Neural cell (in vitro differentiated cells): ENCODE results near the gene CYP19A1.

Source experiments
- EZH2 ChIP-seq: fragments of 200-600, 300-800 bp; shearing (Covaris generic), sonication (generic); IDR thresholded peaks from 2 replicates; pipeline ENCODE4 v1.6.1; 2014; ENCODE audit warnings: antibody characterized with exemption, low read length, borderline replicate concordance, mild to moderate bottlenecking; ENCODE audit not compliant: insufficient read depth, poor library complexity, severe bottlenecking
- POLR2AphosphoS5 ChIP-seq: IDR thresholded peaks from 2 replicates; pipeline ENCODE4 v1.6.1; 2012
- RAD21 ChIP-seq: fragments of 450-650 bp; conservative IDR thresholded peaks from 2 replicates; pipeline ENCODE4 v1.6.1; 2014; ENCODE audit warnings: antibody characterized with exemption, mild to moderate bottlenecking, moderate library complexity
- TAF1 ChIP-seq: IDR thresholded peaks from 2 replicates; pipeline ENCODE4 v1.6.1; 2012; ENCODE audit warnings: low read depth
- TF ChIP-seq, protein P1 (sequence below): fragments of 450-650 bp; IDR thresholded peaks from 2 replicates; pipeline ENCODE4 v1.5.1; 2014; ENCODE audit warnings: antibody characterized with exemption, mild to moderate bottlenecking, moderate library complexity; ENCODE audit not compliant: poor library complexity, severe bottlenecking

GRCh38 chr15:51274956-51275355 is 63.4 kb downstream of the CYP19A1 start:
- TF ChIP-seq RAD21, result no peak
- TF ChIP-seq TAF1, result no peak
- TF ChIP-seq, protein P1, sequence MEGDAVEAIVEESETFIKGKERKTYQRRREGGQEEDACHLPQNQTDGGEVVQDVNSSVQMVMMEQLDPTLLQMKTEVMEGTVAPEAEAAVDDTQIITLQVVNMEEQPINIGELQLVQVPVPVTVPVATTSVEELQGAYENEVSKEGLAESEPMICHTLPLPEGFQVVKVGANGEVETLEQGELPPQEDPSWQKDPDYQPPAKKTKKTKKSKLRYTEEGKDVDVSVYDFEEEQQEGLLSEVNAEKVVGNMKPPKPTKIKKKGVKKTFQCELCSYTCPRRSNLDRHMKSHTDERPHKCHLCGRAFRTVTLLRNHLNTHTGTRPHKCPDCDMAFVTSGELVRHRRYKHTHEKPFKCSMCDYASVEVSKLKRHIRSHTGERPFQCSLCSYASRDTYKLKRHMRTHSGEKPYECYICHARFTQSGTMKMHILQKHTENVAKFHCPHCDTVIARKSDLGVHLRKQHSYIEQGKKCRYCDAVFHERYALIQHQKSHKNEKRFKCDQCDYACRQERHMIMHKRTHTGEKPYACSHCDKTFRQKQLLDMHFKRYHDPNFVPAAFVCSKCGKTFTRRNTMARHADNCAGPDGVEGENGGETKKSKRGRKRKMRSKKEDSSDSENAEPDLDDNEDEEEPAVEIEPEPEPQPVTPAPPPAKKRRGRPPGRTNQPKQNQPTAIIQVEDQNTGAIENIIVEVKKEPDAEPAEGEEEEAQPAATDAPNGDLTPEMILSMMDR, result no peak
- TF ChIP-seq POLR2AphosphoS5, result no peak
- TF ChIP-seq EZH2, result no peak
